Stimulated activated CD8-positive, alpha-beta memory T cell treated with anti-CD3 and anti-CD28 coated beads, Interleukin-7, amount 100 ng/mL, for 48 hours (primary cell): ENCODE data around the gene MPC1.
"Not testable (repeated sequence)": the region's sequence is repeated elsewhere in the genome, so short reads cannot be mapped to it uniquely, and the experiment has no call there.

Source experiments
- DNase-seq, 2 donors: peaks; one replicate each; pipeline ENCODE4 v3.0.0-alpha.2; 2020; ENCODE audit warnings: low read depth in 1 of 2; ENCODE audit errors: extremely low read depth in 1 of 2

The MPC1 gene

DNA sequence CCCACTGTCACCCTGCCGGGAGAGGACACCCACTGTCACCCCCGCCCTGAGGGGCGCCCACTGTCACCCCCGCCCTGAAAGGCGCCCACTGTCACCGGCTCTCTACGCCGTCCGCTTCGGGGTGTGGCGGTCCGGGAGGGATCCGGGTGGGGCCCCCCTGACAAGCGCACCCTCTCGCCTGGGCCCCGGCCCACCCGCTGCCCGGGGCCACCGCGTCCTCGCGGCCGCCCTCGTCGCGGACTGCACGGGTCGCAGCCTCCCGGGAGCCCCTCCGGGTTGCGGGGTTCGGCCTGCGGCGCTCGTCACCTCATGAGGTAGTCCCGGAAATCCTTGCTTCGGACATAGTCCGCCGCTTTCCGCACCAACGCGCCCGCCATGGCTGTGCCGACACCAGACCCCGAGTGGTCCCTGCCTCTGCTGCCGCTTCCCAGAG is 224 bp downstream of the MPC1 start:
- no peak for DNase-seq

DNA sequence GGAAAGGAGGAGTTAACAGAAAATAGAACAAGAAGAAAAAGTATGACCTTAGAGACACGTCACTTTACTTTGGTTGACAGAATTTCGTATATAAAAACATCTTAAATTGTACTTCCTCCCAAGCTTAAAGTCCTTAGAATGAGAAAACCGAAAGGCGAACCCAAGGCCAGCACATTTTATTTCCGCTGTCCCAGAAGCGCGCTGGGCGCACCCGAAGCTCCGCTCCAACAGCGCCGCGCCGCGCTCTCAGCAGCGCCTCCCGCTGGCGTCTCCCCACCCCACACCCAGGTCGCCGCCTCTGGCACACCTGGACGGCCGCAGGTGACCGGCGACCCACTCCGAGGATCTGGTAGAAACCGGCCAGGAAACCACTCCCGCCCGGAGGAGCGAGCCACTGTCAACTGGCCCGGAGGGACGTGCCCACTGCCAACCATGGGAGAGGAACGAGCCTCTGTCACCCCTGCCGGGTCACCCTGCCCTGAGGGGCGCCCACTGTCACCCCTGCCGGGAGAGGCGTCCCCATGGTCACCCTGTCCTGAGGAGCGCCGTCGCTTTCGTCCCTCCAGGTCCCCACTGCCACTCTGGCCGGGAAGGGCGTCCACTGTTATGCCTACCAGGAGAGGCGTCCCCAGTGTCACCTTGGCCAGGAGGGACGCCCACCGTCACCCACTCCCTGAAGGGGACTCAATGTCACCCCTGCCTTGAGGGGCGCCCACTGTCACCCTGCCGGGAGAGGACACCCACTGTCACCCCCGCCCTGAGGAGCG is 824 bp downstream of the MPC1 start:
- peak; percentile 49 to 51 for DNase-seq

DNA sequence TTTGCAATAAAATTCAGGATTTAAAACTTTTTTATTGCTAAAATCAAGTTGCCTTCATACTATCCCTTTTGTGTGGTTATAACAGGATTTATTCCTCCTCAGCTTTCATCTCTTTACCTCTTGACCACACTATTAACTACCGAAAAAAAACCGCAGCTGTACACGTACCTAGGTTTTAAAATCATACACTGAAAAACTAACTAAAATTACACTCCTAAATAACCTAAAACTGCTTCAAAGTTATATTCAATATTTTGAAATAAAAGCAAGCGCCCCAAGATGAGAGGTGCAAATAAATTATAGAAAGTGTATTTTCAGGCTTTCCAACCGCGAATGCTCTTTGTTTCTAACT is 1.4 kb downstream of the MPC1 start:
- DNase-seq, result no peak

DNA sequence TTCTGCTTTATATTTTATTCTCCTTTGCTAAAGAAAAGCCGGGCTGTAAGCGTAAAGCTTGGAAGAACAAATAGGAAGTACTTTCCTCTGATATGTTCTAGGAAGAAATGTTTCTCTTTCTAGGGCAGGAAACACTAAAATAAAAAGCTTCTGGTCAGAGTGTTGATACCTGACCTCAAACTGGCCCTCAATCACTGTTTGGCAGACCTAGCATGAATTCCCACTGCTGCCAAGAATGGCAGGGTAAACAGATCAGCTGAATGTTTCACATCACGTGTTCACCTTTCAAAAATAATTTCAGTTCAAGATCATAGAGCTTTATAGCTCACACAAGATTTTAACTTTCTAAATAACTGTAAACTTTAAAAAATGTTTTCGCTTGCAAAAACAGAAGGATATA is 2.9 kb downstream of the MPC1 start:
- DNase-seq, result no peak

DNA sequence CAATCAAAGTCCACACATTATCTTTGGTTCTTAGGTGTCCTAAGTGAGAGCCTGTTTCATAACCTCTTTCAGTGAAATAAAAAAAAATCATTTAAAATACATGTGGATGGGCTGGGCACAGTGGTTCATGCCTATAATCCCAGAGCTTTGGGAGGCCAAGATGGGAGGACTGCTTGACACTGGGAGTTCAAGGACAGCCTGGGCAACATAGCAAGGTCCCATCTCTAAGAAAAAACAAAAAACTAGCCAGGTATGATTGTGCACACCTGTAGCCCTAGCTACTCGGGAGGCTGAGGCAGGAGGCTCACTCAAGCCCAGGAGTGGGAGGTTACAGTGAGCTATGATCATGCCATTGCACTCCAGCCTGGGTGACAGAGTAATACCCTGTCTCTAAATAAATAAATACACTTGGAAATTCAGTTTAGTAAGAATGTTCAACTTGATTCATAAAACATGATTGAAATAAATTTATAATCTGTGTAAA is 3.6 kb downstream of the MPC1 start:
- DNase-seq, result no peak

DNA sequence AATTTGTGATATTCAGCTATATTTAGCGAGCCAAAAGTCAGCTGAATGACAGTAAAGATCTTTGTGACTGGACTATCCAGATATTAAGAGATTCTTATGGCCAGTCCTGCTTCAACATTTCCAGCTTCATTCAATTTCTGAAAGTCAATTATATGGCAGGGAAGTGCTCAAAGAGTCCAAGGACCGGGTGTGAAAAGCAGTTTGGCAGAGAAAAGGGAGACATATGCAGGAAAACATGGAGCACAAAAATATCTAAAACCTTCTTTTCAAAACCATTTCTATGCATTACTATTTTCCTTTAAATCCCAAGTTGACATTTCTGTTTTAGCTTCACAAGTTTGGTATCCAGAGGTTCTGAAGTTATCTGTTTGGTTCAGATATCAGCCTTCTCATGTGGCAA is 5.0 kb downstream of the MPC1 start:
- no peak for DNase-seq

DNA sequence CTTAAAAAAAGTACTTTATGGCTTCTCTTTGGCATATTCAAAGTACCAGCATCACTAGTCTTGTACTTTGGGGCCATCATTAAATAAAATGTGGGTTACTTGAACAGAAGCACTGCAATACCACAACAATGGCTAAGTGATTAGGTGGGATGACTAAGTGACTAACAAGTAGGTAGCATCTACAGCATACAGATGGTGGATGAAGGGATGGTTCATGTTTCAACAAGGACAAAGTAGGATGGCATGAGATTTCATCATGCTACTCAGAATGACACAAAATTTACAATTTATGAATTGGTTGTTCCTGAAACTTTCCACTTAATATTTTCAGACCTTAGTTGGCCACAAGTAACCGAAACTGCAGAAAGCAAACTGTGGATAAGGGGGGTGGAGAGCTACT is 7.7 kb downstream of the MPC1 start:
- DNase-seq, result no peak

DNA sequence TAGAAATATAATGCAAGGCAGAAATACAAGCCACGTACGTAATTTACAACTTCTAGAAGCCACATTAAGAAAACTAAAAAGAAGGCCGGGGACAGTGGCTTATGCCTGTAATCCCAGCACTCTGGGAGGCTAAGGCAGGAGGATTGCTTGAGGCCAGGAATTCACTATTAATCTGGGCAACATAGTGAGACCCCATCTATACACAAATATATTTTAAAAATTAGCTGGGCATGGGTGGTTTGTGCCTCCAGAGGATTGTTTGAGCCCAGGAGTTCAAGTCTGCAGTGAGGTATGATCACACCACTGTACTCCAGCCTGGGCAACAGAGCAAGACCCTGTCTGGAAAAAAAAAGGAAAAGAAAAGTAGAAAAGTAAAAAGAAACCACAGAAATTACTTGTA is 12.3 kb downstream of the MPC1 start:
- DNase-seq, result no peak

DNA sequence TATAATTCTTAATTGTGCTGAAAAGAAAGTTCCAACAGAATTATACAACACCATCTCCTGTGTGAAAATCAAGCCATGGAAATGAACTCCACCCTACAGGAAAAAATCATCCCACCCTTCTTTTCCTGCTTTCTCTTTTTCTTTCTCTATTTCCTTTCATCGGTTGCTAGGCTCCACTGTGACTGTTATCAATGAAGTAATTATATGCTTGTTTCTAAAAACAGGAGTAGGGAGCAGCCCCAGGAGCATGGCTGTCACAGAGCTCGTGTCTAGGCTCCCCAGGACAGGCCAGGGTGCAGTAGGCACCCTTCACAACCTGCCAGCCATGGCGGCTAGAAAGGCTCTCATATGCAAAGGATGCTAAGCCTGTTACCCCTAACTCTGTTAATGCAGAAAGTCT is 13.0 kb downstream of the MPC1 start:
- no peak for DNase-seq

DNA sequence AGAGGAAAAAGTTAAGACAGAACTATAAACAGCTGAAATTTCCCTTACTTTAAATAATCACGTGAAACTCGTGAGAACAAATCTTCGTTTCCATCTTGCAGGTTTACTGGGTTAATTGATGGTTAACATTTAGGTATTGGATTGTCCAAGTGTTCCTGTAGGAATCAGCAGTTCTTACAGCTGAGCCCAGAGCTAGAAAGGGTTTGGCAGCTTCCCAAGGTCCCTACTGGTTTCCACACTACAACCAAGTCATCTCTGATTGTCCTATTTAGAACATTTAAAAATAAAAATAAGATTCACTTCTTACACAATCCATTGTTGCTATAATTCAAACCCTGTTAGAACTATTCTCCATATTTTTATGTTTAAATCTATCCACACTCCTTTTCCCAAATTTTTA is 15.8 kb downstream of the MPC1 start:
- DNase-seq, result no peak

DNA sequence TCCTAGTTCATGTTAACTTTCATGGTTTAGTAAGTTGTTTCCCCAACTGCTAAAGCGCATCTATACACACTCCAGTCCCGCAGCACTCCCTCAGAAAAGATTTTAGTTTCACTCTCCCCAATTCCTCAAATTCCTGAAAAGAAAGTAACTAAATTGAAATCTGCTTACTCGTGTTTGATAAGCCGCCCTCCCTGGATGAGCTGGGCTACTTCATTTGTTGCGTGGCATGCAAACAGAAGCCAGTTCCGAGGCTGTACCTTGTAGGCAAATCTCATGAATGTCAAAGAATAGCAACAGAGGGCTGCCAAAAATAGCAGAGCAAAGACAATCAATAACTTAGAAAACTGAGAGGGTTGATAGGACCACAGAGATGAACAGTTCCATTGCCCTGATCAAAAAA is 16.9 kb downstream of the MPC1 start:
- DNase-seq, result no peak

DNA sequence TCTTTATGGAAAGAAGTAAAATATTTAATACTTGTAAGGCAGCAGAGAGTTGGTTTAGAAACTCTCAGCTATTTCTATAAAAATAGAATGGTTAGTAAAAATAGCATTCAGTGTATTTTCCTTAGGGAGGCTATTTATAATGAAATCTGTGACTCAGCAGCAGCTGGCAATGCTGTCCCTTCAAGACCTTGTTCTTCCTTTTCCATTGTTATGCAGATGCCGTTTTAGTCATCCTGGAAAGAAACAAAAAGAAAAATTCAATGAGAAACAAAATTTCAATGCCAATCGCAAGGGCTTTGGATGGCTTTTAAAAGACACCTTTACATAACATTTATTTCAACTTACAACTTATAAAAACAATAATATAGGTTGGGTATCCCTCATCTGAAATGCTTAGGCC is 17.5 kb downstream of the MPC1 start:
- DNase-seq, result no peak

DNA sequence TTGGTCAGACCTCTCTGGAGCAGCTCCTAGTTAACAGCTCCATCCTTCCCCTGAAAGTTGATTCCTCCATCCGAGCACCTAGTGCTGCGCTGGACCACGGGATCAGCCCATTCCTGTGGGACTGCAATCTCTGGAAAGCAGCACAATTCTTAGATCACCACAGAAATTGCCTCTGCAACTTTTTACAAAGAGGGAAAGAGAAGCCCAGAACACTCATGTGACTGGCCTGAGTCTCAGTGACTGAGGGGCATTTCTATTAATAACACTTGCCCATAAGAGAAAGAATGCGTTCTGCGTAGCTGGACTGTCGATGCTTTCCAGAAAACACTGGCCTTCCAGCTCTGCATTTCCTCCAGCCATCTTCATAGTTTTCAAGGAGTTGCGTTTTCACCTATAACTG is 18.3 kb downstream of the MPC1 start:
- DNase-seq, result no peak

DNA sequence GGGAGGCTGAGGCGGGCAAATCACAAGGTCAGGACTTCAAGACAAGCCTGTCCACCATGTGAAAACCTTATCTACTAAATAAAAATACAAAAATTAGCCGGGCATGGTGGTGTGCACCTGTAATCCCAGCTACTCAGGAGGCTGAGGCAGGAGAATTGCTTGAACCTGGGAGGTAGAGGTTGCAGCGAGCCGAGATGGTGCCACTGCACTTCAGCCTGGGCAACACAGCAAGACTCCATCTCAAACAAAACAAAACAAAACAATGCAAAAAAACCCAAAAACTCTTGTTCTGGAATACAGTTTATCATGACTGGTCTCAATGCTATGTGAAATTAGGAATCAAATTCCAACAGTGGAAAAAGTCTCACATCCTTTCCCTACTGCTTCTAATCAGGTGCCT is 20.3 kb downstream of the MPC1 start:
- DNase-seq, result not testable (repeated sequence)

DNA sequence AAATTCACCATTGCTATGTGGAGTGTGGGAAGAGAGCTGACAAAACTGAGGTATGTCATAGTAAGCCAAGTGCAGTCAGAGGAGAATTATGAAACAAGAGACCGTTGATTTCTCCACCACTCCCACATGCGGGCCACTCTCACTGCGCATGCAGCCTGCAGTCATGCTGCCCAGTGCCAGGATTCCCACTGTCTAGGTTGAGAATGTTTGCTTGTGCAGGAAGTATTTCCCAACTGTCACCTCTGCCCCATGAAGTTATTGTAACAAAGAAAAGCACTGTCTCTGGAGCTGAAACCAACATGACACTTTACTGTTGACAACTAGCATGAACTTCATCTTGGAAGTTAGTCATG is 21.7 kb downstream of the MPC1 start:
- no peak for DNase-seq

DNA sequence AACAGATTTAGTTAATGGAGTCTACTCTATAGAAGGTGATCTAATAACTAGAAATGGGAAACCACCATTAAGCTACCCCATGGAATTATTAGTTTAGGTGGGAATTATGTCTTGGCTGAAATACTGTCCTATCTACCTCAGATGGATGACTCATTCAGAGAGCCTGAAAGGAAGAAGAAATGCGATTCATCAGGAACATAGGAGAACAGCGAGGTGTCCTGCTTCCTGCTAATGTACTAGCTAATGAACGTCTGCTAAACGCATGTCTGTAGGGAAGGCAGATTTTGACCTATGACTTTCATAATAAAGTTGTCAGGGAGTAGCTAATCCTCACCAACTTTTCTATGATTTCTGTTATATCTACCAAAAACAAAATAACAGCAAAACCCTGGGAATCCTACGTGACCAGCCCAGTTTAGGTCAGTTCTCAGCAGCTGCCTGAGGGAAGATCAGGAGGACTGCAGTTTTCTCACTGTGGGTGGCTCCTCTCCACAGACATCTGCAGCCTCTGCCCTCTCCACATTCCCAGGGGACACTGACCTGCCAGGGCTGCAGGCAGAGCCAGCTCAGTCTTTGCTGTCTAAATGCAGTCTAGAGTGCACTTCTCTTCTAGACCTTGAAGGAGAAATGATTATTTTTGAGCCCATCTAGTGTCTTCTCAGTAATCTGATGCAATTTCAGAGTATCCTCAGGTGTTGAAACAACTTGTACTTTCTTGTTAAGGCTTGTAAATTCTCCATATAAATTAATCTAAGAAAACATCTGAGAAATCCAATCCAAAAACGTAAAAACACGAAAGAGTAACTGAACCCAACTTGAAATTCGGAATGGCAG is 22.3 kb downstream of the MPC1 start:
- no peak for DNase-seq

DNA sequence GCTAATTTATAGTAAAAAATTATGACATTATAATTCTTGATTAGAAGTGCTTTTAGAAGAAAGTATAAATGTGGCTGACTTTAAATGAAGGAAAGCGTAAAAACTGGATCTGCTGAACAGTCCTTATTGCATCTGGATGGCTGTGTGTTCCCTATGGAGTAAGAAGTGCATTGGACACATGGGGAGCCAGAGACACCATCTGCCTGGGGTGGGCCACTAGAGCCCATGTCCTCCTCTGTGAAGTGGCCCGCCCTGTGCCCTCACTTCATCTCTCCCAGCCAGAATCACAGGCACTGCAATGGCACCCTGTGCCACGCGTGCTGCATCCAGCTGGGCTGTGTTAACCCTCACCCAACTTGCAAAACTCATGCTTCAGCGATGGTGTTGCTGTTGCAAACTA is 27.2 kb downstream of the MPC1 start:
- DNase-seq, result no peak

DNA sequence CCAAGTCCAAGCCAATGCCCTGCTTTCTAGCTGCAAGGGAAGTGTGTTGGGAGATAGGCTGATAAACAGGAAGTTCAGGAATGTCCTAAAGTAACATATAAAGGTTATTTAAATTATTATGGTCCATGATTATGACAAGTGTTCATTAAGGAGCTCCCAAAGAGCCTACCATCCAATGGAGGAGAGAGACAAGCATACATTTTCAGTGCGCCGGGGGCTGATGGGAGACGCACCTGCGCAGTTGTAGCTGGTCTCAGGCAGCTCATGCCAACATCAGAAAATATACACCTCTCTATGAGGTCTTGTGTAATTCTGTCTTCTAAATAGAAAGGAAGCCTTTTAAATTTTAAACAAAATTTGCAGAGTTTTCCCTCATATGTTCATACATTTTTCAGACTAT is 27.8 kb downstream of the MPC1 start:
- no peak for DNase-seq

DNA sequence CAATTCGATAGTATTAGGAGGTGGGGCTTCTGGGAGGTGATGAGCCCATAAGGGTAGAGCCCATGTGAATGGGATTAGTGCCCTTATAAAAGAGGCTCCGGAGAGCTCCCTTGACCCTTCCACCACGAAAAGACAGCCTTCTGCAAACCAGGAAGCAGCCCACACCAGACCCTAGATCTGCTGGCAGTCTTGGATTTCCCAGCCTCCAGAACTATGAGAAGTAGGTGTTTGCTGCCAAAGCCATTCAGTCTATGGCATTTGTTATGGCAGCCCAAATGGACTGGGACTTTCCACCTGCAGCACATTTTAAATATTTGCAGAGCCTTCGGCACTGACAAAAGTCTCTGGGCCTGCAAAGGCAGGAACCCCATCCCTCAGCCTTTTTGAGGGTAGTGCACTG is 28.6 kb downstream of the MPC1 start:
- no peak for DNase-seq

DNA sequence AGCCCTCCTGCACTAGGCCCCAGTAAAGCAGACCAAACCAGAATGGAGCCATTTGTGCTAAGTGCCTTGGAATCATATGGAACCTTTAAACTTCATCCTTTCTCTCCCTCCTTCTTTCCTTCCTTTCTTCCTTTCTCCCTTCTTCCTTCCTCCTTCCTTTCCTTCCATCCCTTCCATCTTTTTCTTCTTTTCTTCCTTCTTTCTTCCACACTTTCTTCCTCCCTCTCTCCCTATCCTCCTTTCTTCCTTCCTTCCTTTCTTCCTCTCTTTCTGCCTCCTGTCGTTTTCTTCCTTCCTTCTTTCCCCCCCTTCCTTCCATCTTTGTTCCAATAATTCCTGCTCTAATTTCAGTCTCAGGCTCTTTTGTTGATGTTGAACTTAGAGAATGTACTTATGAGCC is 29.2 kb downstream of the MPC1 start:
- no peak for DNase-seq

DNA sequence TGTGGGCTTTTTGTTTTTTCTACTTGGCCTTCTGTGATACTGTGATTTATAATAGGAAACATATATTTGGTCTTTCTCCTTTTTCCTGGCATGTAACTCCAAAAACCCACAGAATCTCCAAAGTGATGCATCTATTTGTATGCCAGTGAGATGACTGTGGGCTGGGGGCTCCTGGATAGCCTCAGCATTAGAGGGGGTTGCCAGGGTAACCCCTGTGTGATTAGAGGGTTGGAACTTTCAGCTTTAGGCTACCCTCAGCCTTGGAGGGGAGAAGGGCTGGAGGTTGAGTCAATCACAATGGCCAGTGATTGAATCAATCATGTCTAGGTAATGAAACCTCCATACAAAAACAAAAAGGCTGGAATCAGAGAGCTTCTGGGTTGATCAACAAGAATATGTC is 29.8 kb downstream of the MPC1 start:
- DNase-seq, result no peak

DNA sequence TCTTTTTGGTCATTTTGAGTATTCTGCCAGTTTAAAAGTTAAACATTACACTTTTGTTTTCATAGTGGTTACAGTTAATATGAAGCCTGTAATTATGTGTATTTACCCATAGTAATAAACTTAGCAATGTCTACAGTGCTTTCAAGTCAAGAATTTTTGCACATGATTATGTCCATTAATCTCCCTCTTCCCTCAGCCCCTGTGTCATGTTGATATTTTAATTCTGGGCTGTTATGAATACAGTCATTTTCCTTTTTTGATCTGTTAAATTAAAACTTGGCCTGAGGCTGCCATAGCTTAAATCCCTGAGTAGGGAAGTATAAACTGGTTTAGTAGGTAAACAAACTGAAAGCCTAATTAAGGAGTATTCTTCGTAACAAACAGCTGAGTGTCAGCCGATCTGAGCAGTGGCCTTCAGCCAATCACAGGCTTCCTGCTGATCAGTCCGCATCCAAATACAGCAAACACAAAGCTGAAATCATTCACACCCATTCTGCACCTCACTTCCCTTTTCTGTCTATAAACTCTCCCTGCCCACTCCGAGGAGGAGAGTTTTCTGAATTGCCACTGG is 30.9 kb downstream of the MPC1 start:
- no peak for DNase-seq
